ENCODE results near the gene AGBL1.

- TF ChIP-seq FOSL2 (IDR thresholded peaks at IDR 0.05) (no peak), FOSL2 (CRISPR knock-in tag; IDR thresholded peaks at IDR 0.05) (no peak), POLR2AphosphoS2 (conservative IDR thresholded peaks at IDR 0.05; ENCODE audit: low read length) (no peak), CTCF (IDR thresholded peaks at IDR 0.05) (no peak), PBX3 (IDR thresholded peaks at IDR 0.05) (no peak), MAZ (IDR thresholded peaks at IDR 0.05; ENCODE audit: borderline replicate concordance, low read depth, low read length) (no peak), RFX5 (IDR thresholded peaks at IDR 0.05) (no peak), BCL3 (IDR thresholded peaks at IDR 0.05) (no peak)
These were observed 257.4 kb downstream of the AGBL1 start for GRCh38 chr15:86337071-86337470.

Measured in A549 (cell line).